ENCODE measurements around the gene TCF12.

TCF12 gene

GRCh38 chr15:57319226-57319918 is 400.9 kb downstream of the TCF12 start:
- peaks cover 4% of the 10 kb centered on the region for H3K36me3 Mint-ChIP-seq
- H3K9me3 Mint-ChIP-seq = no peaks in the 10 kb centered on the region
- H3K27me3 Mint-ChIP-seq = no peaks in the 10 kb centered on the region
- no peak overlapping the region for H3K27ac Mint-ChIP-seq
- H3K4me3 Mint-ChIP-seq = no peak overlapping the region
- peaks cover 26% of the 10 kb centered on the region for H3K4me1 Mint-ChIP-seq
- ATAC-seq = peak; percentile 22

DNA sequence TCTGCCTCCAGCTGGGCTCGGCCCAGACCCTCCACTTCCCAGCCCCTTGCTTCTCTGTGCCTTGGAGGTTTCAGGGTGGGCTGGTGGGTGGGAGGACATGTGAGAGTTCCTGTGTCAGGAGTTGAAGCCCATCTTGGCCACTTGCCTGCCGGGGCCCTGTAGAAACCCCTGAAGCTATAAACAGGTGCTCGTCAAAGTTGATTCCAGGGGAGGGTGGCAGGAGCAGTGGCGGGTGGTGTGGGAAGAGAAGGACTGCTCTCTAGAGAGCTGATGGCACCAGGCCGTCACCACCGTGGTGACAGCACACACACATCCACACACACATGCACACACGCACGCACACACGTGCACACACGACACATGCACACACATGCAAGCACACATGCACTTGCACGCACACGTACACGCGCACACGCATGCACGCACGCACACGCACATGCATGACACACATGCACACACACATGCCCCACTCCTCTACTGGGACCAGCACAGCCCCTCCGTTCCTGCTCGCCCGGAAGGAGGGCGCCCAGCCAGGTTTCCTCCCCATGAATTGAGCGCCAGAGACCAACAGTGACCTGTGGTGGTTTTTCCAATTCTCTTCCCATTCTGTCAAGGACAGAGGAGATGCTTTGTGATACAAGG is 401.6 kb downstream of the TCF12 start:
- Mint-ChIP-seq H3K27ac (peak overlapping the region; percentile 67), H3K4me3 (no peak overlapping the region), H3K36me3 (peaks cover 4% of the 10 kb centered on the region), H3K27me3 (no peaks in the 10 kb centered on the region), H3K9me3 (no peaks in the 10 kb centered on the region), H3K4me1 (peaks cover 26% of the 10 kb centered on the region)
- no peak for ATAC-seq

GRCh38 chr15:57320631-57321220 is 402.3 kb downstream of the TCF12 start:
- H3K9me3 Mint-ChIP-seq = no peaks in the 10 kb centered on the region
- peaks cover 4% of the 10 kb centered on the region for H3K36me3 Mint-ChIP-seq
- H3K27ac Mint-ChIP-seq = peak overlapping the region; percentile 67
- ATAC-seq = peak; percentile 55
- H3K4me1 Mint-ChIP-seq = peaks cover 26% of the 10 kb centered on the region
- H3K27me3 Mint-ChIP-seq = no peaks in the 10 kb centered on the region
- no peak overlapping the region for H3K4me3 Mint-ChIP-seq

GRCh38 chr15:57321485-57321884 is 403.0 kb downstream of the TCF12 start:
- ATAC-seq = no peak

GRCh38 chr15:57321973-57322601 is 403.6 kb downstream of the TCF12 start:
- Mint-ChIP-seq H3K9me3 (no peaks in the 10 kb centered on the region), H3K27me3 (no peaks in the 10 kb centered on the region), H3K4me1 (peaks cover 20% of the 10 kb centered on the region), H3K36me3 (peaks cover 4% of the 10 kb centered on the region), H3K4me3 (no peak overlapping the region), H3K27ac (peak overlapping the region; percentile 9)
- no peak for ATAC-seq

More at GRCh38 chr15:57321485-57321884, 403.0 kb downstream of the TCF12 start:
- Mint-ChIP-seq H3K4me1 (peaks cover 23% of the 10 kb centered on the region), H3K4me3 (no peak overlapping the region), H3K27me3 (no peaks in the 10 kb centered on the region), H3K27ac (peak overlapping the region; percentile 67), H3K9me3 (no peaks in the 10 kb centered on the region), H3K36me3 (peaks cover 4% of the 10 kb centered on the region)

- H3K4me1 Mint-ChIP-seq = peaks cover 20% of the 10 kb centered on the region
- peak overlapping the region; percentile 9 for H3K27ac Mint-ChIP-seq
- H3K36me3 Mint-ChIP-seq = peaks cover 4% of the 10 kb centered on the region
- ATAC-seq = no peak
- no peak overlapping the region for H3K4me3 Mint-ChIP-seq
- H3K27me3 Mint-ChIP-seq = no peaks in the 10 kb centered on the region
- no peaks in the 10 kb centered on the region for H3K9me3 Mint-ChIP-seq
Measured at GRCh38 chr15:57322602-57323250, 404.3 kb downstream of the TCF12 start.

GRCh38 chr15:57323299-57323805 is 404.9 kb downstream of the TCF12 start:
- H3K27me3 Mint-ChIP-seq = no peaks in the 10 kb centered on the region
- H3K9me3 Mint-ChIP-seq = no peaks in the 10 kb centered on the region
- peaks cover 20% of the 10 kb centered on the region for H3K4me1 Mint-ChIP-seq
- ATAC-seq = no peak
- peaks cover 4% of the 10 kb centered on the region for H3K36me3 Mint-ChIP-seq
- H3K4me3 Mint-ChIP-seq = no peak overlapping the region
- peak overlapping the region; percentile 9 for H3K27ac Mint-ChIP-seq

DNA sequence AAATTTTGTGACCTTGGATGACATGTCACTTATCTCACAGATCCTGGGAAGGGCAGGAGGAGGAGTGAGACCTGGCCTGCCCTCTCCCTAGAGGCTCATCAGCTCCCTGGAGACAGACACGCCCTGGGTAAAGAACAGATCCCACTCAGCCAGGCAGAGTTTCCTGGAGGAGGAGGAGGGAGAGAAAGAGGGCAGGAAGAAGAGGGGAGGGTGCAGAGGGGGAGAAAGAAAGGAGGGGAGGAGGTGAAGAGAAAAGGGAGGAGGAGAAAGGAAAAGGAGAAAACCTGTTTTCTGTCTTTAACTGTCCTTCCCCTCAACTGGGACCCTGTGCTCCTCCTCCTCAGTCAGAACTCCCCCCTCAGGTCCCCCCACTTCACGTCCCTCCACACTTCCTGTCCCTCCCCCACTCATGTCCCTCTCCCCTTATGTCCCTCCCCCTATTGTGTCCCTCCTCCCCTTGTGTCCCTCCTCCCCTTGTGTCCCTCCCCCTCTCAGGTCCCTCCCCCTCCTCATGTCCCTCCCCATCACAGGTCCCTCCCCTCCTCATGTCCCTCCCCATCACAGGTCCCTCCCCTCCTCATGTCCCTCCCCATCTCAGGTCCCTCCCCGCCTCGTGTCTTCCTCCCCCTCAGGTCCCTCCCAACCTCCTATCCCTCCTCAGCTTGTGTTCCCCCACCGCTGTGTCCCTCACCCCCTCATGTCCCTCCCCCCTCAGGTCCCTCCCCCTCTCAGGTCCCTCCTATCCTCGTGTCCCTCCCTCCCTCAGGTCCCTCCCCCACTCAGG is 405.6 kb downstream of the TCF12 start:
- peaks cover 20% of the 10 kb centered on the region for H3K4me1 Mint-ChIP-seq
- peak; percentile 39 for ATAC-seq
- H3K4me3 Mint-ChIP-seq = no peak overlapping the region
- peaks cover 3% of the 10 kb centered on the region for H3K27me3 Mint-ChIP-seq
- peaks cover 4% of the 10 kb centered on the region for H3K36me3 Mint-ChIP-seq
- H3K9me3 Mint-ChIP-seq = no peaks in the 10 kb centered on the region
- no peak overlapping the region for H3K27ac Mint-ChIP-seq

- peaks cover 8% of the 10 kb centered on the region for H3K27me3 Mint-ChIP-seq
- H3K27ac Mint-ChIP-seq = no peak overlapping the region
- no peaks in the 10 kb centered on the region for H3K9me3 Mint-ChIP-seq
- H3K4me3 Mint-ChIP-seq = no peak overlapping the region
- peaks cover 20% of the 10 kb centered on the region for H3K4me1 Mint-ChIP-seq
- no peak for ATAC-seq
- H3K36me3 Mint-ChIP-seq = peaks cover 4% of the 10 kb centered on the region
Measured at GRCh38 chr15:57324590-57324890, 406.1 kb downstream of the TCF12 start.

GRCh38 chr15:57324944-57325679 is 406.7 kb downstream of the TCF12 start:
- Mint-ChIP-seq H3K4me3 (no peak overlapping the region), H3K4me1 (peaks cover 26% of the 10 kb centered on the region), H3K9me3 (no peaks in the 10 kb centered on the region), H3K27me3 (peaks cover 14% of the 10 kb centered on the region), H3K27ac (no peak overlapping the region), H3K36me3 (peaks cover 4% of the 10 kb centered on the region)
- ATAC-seq = no peak

GRCh38 chr15:57326196-57326595 is 407.8 kb downstream of the TCF12 start:
- H3K27me3 Mint-ChIP-seq = peaks cover 19% of the 10 kb centered on the region
- H3K9me3 Mint-ChIP-seq = no peaks in the 10 kb centered on the region
- H3K27ac Mint-ChIP-seq = no peak overlapping the region
- peaks cover 20% of the 10 kb centered on the region for H3K4me1 Mint-ChIP-seq
- ATAC-seq = no peak
- peaks cover 4% of the 10 kb centered on the region for H3K36me3 Mint-ChIP-seq
- H3K4me3 Mint-ChIP-seq = no peak overlapping the region

DNA sequence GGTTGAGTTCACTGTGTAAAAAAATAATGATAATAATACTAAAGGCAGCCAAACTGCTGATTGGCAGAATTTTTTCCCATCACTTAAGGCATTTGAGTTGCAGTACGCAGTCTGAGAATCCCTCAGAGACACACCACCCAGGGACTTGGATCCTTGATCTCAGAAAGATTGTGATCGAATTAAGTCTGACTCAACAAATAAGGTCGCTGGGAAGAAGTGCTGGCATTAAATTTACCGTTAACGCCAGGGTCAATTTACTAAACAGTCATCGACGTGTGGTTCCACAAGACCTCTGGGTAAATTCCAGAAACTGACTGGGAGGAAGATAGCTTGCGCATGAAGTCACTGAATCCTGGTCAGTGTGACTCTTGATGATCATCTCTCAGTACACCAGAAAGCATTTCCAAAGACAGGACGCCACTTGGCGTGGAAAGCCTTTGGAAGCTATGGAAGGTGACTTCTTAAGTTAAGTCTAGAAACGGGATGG is 409.6 kb downstream of the TCF12 start:
- Mint-ChIP-seq H3K36me3 (no peaks in the 10 kb centered on the region), H3K27ac (no peak overlapping the region), H3K4me3 (no peak overlapping the region), H3K4me1 (peaks cover 10% of the 10 kb centered on the region), H3K27me3 (peaks cover 29% of the 10 kb centered on the region), H3K9me3 (no peaks in the 10 kb centered on the region)
- no peak for ATAC-seq

DNA sequence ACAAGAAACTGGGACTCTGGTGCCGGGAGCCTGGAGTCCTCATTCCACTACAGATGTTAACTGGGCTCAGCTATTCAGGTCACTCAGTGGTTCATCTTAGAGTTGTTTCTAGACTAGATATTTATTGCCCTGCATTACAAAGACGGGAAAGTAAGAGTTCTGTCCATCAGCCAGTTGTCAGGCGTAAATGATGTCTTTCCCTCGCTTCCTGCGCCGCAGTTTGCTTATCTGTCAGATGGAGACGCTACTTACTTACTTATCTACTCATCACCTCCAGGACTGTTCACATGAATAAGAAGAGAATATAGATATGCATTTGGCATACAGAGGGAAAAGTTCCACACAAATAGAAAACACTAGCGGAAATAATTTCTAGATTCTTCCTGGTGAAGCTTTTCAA is 410.0 kb downstream of the TCF12 start:
- peaks cover 33% of the 10 kb centered on the region for H3K27me3 Mint-ChIP-seq
- no peak overlapping the region for H3K4me3 Mint-ChIP-seq
- ATAC-seq = no peak
- no peaks in the 10 kb centered on the region for H3K9me3 Mint-ChIP-seq
- peaks cover 10% of the 10 kb centered on the region for H3K4me1 Mint-ChIP-seq
- H3K27ac Mint-ChIP-seq = no peak overlapping the region
- H3K36me3 Mint-ChIP-seq = no peaks in the 10 kb centered on the region

GRCh38 chr15:57328897-57329296 is 410.5 kb downstream of the TCF12 start:
- peaks cover 35% of the 10 kb centered on the region for H3K27me3 Mint-ChIP-seq
- H3K9me3 Mint-ChIP-seq = no peaks in the 10 kb centered on the region
- no peak for ATAC-seq
- H3K36me3 Mint-ChIP-seq = no peaks in the 10 kb centered on the region
- H3K4me1 Mint-ChIP-seq = peaks cover 10% of the 10 kb centered on the region
- H3K27ac Mint-ChIP-seq = no peak overlapping the region
- H3K4me3 Mint-ChIP-seq = no peak overlapping the region

Measured in stimulated activated memory B cell treated with anti-CD40 and anti-IgM and Interleukin-4, amounts not matched to agents 10 μg/mL and 1 μg/mL and 100 μg/mL, for 72 hours (primary cell).